HG03442 (cell line): ENCODE results near the gene DAB2IP.
"Not testable (repeated sequence)": the region's sequence is repeated elsewhere in the genome, so short reads cannot be mapped to it uniquely, and the experiment has no call there.

Experiments
- ATAC-seq: cut with Tn5 transposase; IDR thresholded peaks from one replicate; pipeline ENCODE4 v1.9.1; 2021; ENCODE audit warnings: mild to moderate bottlenecking, moderate library complexity; ENCODE audit not compliant: unreplicated experiment

Gene DAB2IP

GRCh38 chr9:121741228-121741918, 89.9 kb downstream of the DAB2IP start:
- ATAC-seq: no peak

- ATAC-seq: not testable (repeated sequence)
These were observed 90.5 kb downstream of the DAB2IP start for GRCh38 chr9:121741919-121742283.

DNA sequence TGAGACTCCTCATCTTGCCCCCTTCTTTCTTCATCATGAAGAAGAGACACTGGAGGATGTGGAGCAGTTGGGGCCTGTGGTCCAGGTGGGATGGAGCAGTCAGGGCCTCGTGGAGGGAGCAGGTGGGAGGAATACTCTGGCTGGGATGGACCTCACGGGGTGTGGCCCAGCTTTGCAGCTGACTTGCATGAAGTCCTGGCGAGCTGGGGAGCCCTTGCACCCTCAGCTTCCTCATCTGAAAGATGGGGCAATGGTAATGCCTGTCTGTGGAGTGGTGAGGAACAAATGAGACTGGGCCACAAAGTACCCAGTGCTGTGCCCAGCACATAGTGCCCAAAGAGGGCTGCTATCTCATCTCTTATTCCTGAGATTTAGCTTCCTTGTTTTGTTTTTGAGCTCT, 91.5 kb downstream of the DAB2IP start:
- ATAC-seq: no peak

- no peak for ATAC-seq
These were observed 92.1 kb downstream of the DAB2IP start for GRCh38 chr9:121743441-121744001.

DNA sequence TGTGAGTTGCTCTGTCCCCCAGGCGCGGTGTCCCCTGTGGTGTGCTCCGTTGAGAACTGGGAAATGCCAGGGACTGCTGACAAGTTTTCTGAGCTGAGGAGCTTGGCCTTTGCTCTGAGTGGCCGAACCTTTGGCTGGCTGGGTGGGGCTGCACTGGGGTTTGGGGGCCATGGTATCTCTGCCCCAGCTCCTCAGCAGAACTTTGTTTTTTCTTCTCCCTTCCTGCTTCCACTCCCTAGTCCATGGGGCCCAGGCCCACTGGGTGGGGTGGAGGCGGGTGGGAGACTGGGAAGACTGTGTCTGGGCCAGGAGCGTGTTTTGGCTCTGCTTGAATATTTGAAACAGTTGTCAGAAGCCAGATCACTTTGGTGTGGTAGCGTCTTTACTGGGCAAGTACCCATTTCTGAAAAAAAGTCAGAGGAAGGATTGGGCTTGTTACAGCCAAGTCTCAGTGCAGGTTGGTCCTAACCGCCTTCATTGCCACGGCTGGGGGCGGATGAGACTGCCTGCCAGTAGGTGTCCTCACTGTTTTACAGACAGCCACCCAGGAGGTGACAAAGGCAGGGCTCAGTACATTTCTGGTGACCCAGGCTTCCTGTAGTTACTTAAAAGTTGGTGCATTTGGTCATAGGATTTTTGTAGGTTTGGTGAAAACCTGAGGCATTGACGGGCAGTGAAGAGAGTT, 92.7 kb downstream of the DAB2IP start:
- no peak for ATAC-seq

GRCh38 chr9:121744687-121745395, 93.4 kb downstream of the DAB2IP start:
- ATAC-seq: no peak

- ATAC-seq: no peak
These were observed 93.9 kb downstream of the DAB2IP start for GRCh38 chr9:121745396-121745695.

DNA sequence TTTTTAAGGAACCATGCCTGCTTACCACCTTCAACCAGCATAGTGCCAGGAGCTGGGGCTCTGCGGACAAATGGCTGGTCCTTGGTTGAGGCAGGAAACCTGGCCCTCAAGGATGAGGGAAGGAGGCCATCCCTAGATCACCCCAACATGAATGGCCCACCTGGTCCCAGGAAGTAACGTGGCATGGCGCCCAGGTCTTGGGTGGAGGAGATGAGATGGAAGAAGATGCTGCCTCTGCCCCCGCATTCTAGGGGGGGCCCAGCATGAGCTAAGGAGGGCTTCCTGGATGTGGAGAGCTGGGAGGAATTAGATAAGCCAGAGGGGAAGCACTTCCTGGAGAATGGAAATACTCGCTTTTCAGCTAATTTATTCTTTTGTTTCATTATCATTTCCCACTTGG, 95.0 kb downstream of the DAB2IP start:
- no peak for ATAC-seq

GRCh38 chr9:121746866-121747265, 95.4 kb downstream of the DAB2IP start:
- no peak for ATAC-seq

- ATAC-seq: no peak
These were observed 96.6 kb downstream of the DAB2IP start for GRCh38 chr9:121748074-121748473.

DNA sequence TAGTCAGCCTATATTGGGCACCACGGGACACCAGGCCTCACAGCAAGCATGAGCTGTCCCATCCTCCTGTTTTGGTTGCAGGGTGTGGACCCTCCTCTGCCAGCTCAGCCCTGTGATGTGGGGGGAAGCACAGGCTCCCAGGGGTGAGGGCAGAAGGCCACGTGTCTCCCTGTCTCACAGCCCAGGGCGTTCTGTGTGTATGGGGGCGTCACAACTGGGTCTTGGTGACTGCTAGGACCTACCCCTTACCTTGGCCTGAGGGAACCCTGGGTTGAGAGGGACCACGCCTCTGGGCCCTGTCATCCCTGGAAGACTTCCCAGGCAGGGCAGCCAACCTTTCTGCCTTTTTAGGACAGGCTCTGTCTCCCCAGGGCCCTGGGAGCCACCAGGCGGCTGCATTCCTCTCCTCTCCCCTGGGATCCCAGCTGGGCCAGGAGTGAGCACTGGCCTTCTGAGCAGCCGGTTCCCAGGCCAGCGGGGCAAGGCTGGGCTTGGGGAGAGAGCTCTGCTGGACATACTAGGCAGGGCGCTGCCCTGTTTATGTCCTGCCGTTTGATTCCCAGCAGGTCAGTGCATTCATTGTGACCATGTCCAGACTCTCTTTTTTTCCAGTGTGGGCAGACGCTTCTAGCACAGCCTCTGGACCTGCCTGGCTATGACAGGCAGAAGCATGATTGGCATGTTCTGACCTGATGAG, 97.4 kb downstream of the DAB2IP start:
- no peak for ATAC-seq

DNA sequence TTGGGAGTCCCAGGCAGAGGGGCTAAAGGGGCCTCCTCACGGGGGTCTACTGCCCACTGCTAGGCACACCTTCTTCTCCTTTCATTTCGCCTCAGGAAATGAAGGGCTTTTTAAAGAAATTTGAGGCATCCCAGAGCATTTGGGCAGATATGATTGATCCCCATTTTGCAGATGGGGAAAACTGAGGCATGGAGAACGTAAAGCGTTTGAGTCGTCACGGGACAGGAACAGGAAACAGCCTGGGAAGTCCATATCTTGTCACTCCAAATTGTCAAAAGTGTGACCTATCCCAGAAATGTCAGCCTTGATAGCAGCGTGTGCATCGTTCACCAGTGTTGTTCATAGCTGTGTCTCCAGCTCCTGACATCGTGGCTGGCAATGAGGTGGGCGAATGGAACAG, 98.2 kb downstream of the DAB2IP start:
- ATAC-seq: no peak

GRCh38 chr9:121750259-121750714, 98.9 kb downstream of the DAB2IP start:
- ATAC-seq: no peak

- ATAC-seq: no peak
These were observed 99.5 kb downstream of the DAB2IP start for GRCh38 chr9:121750715-121751623.

DNA sequence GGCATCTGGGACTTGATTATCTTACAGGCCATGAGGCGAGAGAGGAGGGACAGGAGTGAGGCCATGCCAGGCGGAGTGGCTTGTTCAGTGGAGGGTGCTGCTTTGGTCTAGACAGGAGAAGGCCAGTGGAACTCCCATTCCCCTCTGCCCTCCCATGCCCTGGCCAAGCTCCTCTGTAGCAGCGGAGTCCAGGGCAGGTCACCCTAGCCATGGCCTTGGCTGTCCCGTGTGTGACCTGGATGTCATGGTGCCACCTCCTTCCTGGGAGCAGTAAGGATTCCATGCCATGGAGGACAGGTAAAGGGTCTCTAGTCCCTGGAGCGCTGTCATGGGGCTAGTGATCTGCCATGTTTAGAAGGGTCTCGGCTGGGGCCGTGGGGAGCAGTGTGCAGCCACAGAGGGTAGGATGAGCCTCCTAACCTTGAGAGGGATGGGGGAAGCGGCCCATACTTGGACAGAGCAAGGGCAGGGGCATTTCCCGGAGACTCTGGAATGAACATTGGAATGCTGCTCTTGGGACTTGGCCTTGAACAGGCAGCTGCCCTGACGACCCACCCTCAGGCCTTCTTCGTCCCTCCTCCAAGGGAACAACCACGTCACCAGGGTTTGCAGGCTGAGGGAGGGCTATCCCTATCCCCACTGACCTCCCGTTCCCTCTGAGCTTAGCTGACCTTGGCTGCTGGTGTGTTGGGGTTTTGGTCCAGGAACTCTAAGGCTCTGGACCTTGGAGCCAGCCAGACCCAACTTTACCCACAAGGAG, 100.4 kb downstream of the DAB2IP start:
- no peak for ATAC-seq

GRCh38 chr9:121752929-121753328, 101.5 kb downstream of the DAB2IP start:
- no peak for ATAC-seq

DNA sequence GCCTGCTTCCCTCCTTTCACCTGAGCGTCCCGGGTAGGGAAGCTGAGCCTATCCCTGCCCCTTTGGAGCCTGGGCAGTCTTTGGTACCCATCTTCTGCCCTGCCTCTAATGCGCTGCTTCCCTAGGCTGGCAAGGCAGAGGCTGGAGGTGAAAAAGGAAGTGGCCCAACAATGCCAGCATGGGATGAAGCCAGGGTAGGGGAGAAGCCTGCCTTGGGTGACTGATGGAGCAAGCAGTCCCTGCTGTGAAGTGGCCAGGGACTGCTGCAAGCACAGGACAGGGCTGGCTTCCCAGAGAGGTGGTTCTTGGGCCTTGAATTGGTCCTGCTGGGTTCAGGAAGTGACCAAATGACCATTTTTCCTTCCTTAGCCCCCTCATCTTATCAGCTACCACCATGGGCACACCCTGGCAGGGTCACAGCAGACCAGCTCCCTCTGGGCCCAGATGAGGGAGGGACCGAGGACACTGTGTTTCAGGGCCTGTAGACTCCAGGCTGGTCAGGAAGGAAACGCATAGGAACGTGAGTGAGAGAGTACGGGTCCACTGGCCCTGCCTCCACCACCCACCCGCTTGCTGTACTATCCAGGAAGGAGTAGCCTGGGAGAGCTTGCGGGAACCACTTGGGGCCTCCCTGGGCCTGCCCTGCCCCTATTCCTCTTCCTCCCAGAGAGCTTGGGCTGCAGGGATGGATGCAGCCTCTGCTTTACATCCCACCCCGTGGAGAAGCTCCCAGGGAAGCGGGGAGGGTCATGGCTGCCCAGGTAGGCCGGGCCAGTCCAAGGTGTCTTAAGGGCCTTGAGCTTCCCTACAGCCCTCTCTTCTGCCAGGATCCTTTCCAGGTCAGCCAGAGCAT, 102.6 kb downstream of the DAB2IP start:
- ATAC-seq: no peak

DNA sequence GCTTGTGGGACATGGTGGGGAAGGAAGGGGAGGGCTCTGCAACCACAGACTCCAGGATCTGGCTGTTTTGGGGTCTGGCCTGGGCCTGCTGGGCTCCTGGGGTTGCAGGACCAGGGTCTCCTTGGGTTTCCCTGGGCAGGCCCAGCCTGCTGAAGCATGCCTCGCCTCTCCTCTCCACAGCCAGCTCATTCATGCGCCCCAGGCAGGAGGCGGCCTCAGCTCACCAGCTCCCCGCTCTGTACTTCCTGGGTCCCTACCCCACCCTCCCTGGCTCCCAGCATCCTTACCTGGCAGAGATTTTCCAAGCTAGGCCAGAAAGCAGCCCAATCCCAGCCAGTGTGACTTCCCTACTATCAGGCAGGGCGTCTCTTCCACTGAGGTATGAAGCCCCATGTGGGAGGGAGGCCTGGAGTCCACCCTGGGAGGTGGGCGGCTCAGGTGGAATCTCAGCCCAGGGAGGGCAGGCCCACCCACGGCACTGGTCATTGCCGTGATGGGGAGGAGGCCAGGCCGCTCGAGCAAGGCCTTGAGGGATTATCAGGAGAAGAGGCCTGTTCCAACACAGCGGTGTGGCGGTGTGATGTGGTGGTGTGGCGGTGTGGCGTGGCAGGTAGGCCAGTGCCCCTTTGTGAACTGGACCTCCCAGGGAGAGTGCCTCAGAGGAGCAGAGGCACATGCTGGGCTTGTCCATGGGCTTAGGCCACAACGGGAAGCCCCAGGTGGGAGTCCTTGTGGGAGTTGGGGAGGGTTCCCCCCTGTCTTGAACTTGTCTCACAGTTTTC, 103.4 kb downstream of the DAB2IP start:
- ATAC-seq: no peak
